OCI-LY3 (cell line): ENCODE data around the gene TMEM250.

Experiments used
- EZH2phosphoT487 ChIP-seq: fragments of 200-600 bp; shearing (Covaris generic); IDR thresholded peaks from 2 replicates; pipeline ENCODE4 v1.6.1; 2018; ENCODE audit warnings: antibody characterized with exemption, mixed run types, low read depth
- TF ChIP-seq, protein P1 (sequence below): fragments of 200-600, 300-600 bp; sonication (generic); IDR thresholded peaks from 2 replicates; pipeline ENCODE4 v1.5.1; 2014; ENCODE audit warnings: antibody characterized with exemption, low read length, low read depth

DNA sequence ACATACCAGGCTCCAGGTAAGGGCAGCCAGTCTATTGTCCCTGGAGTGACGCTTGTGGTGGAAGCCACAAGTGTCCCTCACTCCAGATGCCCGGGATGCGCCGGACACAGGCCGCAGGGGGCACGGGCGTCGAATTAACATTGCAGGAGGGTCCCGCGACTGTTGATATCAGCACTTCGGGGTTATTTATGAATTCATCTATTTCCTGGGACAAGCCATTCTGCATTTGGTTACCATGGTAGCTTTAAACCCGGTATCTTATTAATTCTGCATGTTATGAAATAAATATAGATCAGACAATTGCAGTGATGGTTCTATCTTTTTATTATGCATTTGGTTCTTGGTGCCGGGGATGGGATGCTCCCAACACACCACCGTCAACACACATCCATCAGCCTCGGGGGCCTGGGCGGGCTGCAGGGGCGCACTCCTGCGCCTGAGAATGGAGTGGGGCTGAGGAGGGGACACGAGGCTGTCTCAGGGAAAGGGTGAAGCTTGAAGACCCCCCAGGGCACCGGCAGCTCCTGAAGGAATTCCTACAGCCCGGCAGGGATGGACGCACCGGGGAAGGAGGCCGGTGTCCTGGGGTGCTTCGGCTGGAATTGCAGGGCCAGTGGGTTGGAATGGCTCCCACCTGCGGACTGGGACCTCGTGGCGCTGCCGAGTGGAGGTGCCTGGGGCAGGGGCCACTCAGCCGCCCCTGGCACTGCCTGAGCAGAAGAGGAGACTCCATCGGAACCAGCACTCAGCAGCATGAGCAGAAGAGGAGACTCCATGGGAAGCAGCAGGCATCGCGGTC is 17.7 kb upstream of the TMEM250 start:
- TF ChIP-seq, protein P1, sequence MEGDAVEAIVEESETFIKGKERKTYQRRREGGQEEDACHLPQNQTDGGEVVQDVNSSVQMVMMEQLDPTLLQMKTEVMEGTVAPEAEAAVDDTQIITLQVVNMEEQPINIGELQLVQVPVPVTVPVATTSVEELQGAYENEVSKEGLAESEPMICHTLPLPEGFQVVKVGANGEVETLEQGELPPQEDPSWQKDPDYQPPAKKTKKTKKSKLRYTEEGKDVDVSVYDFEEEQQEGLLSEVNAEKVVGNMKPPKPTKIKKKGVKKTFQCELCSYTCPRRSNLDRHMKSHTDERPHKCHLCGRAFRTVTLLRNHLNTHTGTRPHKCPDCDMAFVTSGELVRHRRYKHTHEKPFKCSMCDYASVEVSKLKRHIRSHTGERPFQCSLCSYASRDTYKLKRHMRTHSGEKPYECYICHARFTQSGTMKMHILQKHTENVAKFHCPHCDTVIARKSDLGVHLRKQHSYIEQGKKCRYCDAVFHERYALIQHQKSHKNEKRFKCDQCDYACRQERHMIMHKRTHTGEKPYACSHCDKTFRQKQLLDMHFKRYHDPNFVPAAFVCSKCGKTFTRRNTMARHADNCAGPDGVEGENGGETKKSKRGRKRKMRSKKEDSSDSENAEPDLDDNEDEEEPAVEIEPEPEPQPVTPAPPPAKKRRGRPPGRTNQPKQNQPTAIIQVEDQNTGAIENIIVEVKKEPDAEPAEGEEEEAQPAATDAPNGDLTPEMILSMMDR, result no peak
- no peak for TF ChIP-seq EZH2phosphoT487
